Cardiac ventricle fibroblast (primary cell): ENCODE data around the gene ATP10A. TPM values are rescaled to one million over a fixed set of nuclear protein-coding genes. Genes with fewer than 3 reads are reported as not detected.

Source experiments
- total RNA-seq: library from RNA; depleted of rRNA; stranded (reverse); fragments of >200 nt; gene quantifications from 2 replicates; pipeline ENCODE4 v1.2.3, GENCODE V29; 2015

ATP10A gene
- 0.62 and 1.1 TPM in 2 replicates for total RNA-seq

GRCh38 chr15:25863111-25863967 lies at the start of gene ATP10A:
ATP10A (minus strand) TSS chr15:25863327; CDS start chr15:25863096, 231 bp downstream.

